GM19467 (cell line): ENCODE measurements around the gene IFNAR2.

Experiments
- ATAC-seq: cut with Tn5 transposase; IDR thresholded peaks from one replicate; pipeline ENCODE4 v1.9.1; 2021; ENCODE audit warnings: mild to moderate bottlenecking, moderate library complexity; ENCODE audit not compliant: unreplicated experiment

Gene IFNAR2

GRCh38 chr21:33266789-33267135 is 37.0 kb downstream of the IFNAR2 start:
- ATAC-seq: no peak

DNA sequence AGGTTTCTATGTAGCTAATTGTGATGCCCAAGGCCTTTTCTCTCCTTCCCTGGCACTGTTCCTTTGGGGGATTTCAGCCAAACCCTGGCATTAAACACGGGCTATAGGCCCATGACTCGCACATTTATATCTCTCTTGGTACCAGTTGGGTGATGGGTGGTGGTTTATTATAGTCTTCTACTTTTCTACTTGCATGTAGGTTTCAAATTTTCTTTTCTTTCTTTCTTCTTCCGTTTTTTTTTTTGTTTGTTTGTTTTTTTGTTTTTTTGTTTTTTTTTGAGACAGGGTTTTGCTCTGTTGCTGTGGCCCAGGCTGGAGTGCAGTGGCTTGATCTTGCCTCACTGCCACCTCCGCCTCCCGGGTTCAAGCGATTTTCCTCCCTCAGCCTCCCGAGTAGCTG is 37.5 kb downstream of the IFNAR2 start:
- no peak for ATAC-seq

DNA sequence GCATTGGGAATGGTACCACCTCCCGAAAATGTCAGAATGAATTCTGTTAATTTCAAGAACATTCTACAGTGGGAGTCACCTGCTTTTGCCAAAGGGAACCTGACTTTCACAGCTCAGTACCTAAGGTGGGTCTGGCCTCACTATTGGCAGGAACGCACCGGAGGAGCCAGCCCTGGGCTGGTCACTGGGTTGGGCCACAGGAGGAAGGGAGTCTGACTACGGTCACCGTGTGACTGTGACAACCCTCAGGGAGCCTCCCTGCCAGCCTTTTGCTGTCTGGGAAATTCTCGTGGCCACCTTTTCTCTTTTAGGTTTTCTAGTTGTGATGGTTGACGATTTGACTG is 38.6 kb downstream of the IFNAR2 start:
- peak; percentile 1 for ATAC-seq

DNA sequence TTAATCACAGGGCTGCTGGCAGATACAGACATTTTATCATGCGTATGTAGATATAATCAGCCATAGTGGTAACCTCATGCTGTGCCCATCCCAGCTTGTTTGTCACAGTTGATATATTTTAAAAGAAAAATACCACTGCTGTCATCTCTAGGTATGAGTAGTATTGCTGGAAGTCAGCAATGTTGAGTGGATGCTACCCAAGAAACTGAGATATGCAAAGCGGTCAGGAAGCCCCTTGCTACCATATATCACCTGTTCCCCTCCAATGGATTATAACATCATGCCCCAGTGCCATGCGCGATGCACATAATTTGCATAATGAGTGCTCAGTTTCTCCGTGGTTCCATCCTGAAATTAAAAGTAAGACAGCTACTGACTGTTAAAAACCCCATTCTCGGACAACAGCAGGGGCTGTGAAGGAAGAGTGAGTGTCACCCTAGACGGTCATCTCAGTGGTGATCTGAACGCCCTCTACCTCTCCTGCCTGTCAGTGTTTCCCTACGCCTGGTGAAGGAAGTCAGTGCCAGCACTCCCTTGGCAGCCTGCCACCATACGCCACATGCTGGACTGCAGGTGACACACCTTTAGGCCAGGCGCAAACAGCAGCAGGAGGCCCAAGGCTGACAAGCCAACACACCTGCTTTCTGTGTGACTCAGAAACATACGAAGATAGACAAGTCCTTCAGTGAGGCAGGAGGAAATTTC is 39.2 kb downstream of the IFNAR2 start:
- peak; percentile 51 for ATAC-seq

GRCh38 chr21:33270986-33271385 is 41.2 kb downstream of the IFNAR2 start:
- no peak for ATAC-seq

- ATAC-seq: no peak
These were observed 43.3 kb downstream of the IFNAR2 start for GRCh38 chr21:33273044-33273443.

DNA sequence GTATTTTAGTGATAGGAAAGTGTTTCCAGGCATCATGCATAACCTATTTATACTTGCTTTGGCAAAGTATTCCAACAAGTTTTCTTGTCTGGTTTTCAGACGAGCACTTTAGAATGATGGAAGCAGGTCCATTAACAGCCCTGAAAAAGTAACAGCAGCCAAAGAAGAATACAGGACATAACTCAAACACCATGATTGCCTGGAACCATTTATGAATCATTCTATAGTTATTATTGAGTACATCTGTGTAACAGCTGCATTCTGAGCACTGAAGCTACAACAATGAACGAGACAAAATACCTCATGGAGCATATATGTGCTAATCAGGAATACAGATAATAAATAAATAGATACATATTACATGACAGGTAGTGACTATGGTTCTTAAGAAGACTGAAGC is 49.0 kb downstream of the IFNAR2 start:
- no peak for ATAC-seq

DNA sequence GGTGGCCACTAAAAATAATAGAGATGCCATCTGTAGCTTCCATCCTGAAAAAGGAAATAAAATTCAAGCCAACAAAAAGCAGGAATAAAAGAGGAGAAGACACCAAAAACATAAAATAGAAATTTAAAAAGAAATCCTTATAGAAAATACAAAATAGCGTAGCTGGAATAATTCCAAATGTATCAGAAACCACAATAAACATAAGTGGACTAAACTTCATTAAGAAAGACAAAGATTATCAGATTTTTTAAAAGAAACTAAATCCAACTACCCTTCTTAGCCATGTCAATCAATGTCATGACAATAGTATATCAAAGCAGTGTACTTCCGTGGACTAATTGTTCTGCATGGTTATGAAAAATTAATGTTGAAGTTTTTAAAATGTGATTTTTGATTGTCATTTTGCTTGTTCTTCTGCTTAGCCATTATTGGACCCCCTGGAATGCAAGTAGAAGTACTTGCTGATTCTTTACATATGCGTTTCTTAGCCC is 49.6 kb downstream of the IFNAR2 start:
- no peak for ATAC-seq
